Measurements from ENCODE around the gene GPR4.
"Not testable (repeated sequence)": the region's sequence is repeated elsewhere in the genome, so short reads cannot be mapped to it uniquely, and the experiment has no call there.

Gene GPR4

DNA sequence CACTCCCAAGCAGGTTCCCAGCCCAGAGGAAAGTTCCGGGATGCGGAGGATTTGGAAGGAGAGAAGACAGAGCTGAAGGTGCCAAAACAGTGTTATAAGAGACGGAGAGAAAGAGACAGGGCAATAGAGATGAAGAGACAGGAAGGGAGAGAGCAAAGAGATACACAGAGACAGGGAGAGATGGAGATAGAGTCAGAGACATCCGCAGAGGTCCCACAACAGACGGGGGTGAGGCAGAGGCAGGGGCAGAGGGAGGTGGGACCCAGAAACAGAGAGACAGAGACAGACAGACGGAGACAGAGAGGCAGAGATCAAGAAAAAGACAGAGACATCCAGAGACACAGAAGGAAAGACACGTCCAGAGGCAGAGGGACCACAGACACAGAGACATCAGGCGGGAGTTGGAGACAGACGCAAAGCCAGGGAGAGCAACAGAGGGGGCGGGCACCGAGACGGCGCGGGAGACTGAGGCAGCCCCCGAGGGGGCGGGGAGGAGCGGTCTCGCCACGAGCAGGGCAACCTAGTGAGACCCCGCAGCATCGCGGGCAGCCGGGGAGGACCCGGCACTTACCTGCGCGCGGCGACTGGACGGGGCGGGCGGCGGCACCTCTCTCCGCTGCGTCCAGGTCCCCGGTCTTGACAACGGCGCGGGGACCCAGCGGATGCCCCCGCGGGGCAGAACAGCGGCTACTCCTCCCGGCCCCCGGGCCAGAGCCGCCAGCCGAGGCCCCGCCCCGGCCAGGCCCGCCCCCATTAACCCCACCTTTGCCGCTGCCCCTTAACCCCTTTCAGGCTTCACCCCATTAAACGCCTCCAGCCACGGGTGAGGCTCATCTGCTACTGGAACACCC, at the start of gene GPR4:
GPR4 (minus strand) TSS at position 689 of the 851 bp plus-strand sequence. CDS start 10,346 bp downstream, outside the sequence.
- DNase-seq (ENCODE audit: low read depth) = no peak

DNA sequence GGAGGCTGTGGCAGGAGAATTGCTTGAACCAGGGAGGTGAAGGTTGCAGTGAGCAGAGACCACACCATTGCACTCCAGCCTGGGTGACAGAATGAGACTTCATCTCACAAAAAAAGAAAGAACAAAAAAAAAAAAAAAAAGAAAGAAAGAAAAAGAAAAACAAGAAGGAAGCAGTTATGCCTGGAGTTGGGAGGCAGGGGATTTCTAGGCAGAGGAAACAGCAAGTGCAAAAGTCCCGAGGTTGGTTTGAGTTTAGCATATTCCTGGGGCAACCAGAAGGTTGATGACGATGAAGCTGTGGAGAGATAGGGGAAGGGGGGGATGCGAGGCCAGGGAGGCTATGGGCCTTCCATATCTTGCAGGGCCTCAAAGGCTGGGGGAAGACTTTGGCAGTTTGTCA, 48.7 kb upstream of the GPR4 start:
- no peak for DNase-seq (ENCODE audit: low read depth)

DNA sequence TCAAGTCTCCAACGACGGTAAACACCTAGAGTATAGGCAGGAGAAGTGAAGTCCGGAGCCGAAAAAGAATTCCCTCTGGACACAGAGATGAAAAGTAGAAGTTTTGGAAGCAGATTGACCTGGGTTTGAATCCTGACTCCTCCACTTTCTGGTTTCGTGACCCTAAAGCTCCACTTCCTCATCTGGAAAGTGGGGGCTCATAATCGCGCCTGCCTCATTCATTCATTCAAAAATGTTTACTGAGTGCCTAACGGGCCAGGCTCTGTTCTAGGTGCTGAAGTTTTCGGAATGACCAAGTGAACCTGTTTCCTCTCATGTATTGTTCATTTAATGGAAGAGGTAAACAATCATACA, 44.3 kb upstream of the GPR4 start:
- DNase-seq (ENCODE audit: low read depth) = no peak

DNA sequence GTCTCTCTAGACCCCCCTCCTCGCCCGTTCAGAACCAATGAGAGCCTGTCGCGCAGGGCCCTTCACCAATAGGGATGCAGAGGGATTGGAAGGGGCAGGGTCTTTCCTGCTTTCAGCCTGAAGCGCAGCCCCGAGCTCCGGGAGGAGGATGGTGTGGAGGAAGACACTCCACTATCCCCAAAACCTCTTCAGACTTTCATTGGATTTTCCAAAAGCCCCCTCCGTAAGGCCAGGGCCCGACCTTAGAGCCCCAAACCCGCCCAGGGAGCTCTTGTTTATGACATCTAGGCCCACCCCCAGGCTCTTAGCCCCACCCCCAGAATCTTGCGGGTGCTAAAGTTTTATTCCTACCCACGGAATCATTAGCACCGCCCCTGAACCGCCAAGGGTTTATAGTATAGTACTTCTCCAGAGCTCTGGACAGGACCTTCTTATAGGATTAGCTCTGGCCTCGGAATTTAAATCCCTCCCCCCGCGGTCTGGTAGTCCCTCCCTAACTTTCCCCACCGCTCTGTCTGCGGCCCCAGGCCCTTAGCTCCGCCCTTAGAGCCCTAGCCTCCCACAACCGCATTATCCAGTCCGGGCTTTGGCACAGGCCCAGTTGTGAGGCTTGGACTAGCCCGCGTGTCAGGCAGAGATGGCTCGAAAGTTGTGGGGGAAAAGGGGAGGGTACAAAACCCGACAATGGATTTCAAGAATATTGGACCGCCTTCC, 43.8 kb upstream of the GPR4 start:
- peak; percentile 60 for DNase-seq (ENCODE audit: low read depth)

DNA sequence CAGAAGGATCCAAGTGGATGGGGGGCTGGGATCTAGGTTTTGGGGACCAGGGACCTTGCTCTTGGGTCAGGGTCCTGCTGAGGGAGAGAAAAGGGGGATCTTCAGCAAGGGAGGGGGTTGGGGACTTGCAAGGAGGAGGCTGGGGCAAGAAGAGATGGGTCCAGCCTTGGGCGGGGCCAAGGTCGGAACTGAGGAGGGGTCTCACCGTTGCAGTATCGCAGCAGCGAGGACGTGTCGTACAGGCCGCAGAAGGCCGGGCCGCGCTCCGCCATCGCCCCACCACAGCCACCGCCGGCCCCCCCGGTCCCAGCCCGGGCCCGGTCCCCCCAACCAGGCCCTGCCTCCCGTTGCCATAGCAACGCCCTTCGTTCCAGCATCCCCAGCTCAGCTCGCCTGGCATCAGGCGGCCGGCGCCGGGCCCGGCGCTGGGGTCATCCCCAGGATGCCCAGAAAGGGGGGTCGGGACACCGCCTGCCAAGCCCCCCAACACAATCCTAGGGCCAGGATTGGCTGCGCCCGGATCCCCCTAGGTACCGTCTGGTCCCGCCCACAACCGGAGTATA, 43.1 kb upstream of the GPR4 start:
- DNase-seq (ENCODE audit: low read depth) = no peak

DNA sequence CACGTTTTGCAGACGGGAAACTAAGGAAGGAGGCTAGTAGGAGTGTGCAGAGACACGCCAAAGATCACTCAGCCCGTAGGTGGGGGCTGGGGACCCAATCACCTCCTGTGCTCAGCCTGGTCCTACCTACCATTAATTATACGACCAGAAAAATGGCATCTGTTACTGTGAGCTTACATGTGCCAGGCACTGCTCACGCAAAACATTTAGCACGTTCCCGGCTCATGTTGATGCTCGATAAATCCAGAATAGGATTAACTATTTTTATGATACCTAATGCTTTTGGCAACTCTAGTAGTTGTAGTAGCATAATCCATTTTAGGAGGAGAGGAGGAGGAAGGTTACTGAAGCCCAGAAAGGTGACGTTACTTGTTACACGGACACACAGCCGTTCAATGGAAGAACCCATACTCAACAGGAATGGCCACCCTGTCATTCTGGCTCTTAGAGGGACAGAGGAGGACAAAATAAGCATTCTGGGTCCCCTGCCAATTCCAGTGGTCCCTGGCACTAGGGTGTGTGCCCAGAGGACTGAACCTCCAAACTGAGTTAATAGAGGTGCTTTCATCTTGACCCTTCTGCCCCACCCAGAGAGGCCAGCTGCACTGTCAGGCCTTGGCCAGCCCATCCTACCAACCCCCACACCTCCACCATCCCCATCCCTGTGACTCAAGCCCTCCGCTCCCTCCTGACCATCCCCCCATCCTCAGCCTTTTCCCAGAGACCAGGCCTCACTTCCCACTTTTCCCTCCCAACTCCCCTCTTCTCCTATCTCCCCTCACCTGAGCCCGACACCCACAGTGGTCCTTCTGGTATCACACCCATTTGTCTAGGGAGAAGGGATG, 42.1 kb upstream of the GPR4 start:
- DNase-seq (ENCODE audit: low read depth) = no peak

DNA sequence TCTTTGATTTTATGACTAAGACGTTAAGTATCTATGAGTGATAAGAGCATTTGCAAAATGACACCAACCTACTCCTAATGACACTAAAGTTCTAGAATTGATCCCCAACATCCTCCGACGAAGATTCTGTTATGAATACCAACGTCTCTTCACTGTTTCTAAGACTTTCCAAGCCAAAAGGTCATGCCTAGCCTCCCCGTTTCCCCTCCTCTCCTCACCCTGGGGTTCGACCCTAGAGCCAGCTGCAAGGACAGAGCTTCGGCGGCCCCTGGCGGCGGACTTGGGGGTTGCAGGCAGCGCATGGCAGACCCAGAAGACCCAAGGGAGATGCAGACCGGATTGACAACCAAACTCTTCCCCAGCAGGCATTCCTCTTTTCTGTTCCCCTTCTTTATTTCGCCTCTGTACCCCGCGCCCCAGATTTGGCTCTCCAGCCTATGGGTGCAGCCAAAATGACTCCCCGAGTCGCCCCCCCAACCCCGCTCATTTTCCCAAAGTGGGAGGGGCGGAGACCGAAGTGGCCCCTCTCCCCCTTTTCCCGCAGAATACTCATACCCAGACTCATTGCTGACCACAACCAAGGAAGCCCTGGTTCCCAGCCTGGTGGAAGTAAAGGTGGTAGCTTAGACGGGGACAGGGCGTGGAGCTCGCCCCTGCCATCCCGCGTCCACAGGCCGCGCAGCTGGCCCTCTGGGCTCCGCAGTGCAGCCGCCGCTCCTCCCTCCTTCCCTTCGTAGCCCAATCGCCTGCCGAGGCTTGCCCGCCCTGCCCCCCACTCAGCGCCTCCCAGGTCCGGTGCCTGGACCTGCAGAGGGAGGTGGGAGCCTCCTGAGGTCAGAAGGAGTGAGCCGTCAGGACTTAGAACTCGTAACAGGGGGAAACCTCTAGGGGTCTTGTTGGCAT, 41.3 kb upstream of the GPR4 start:
- DNase-seq (ENCODE audit: low read depth) = peak; percentile 68

DNA sequence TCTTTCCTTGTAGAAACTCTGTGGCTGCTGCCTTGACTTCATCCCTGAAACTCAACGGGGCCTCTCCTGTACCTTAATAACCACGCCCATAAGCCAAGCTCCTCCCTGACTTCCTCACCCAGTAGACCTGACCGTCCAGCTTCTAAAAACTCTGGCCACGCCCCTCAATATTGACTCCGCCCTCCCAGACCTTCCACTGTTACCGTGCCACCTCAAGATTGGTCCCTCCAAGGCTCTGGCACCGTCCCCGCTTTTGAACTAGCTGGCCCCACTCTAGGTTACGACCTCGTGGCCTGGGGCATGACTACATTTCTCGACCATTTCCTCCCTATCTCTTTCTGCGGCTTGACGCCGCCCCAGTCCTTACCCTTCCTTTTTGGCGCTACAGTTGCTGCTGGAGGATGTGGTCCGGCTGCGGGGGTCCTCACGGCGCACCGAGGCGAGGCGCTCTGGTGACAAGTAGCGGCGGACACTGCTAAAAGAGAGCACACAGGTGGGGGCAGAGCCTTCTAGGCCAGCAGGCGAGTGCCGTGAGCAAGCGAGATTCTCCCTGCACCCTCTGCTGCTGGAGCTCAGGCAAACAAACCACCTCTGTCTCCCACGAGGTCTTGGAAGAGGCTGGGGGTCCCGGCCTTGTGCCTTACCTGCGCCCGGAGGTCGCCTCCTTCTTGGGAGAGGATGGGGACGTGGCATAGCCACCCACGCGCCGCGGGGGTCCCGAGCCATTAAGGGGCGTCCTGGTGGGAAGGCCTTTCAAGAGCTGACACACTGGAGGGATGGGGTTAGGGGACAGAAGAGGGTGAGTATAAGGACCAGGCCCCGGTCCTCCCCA, 39.5 kb upstream of the GPR4 start:
- DNase-seq (ENCODE audit: low read depth) = peak; percentile 96

DNA sequence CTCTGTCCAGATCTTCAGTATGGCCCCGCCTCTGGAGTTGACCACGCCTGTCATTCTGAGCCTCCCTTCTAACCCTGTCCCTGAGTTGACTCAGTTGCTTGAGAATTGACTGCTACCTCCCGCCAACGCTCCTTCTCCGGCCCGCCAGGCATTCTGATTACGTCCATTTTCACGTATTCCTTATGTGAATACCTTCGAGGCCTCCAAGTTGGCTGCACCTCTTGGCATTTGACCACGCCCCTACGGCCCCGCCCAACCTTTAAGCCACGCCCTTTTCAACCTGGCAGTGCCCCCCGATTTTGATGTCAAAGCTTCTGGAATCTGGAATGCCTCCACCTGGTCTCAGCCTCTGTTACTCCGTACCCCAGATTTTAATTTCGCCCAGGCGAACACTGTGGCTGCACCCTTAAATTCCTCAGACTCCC, 38.8 kb upstream of the GPR4 start:
- no peak for DNase-seq (ENCODE audit: low read depth)

DNA sequence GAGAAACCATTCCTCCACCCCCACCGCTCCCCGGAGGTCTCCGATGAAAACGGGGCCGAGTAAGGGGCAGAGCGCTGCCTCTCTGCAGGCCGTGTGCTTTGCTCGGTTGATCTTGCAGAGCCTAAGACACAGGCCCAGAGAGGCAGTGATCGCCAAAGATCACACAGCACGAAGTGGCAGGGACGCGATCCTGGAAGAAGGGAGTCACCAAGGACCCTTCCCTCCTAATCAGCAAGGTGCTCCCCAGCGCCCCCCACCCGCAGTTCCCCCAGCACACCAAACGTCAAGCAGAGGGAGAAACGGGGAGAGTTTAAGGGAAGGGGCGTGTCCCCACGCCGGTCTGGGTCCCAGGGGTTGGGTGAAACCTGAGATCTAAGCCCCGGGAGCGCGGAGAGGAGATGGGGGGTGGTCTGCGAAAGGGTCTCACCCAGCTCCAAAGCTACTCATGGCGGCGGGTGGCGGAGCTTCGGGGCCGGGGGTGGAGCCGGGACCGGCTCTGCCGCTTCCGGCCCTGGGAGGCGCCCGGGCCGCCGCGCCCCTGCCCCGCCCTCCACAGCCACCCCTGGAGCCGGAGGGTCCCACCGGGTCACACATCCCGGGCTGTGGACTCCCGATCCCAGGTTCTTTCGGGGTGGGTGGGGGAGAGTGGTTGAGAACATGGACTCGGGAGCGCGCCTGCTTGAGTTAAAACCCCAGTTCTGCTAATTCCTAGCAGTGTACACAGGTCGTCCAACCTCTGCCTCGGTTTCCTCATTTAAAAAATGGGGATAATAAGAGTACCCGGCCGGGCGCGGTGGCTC, 37.1 kb upstream of the GPR4 start, which contains the start of gene EML2:
EML2 (minus strand) TSS at position 468 of the 800 bp plus-strand sequence; CDS start at position 447, 21 bp downstream.
- DNase-seq (ENCODE audit: low read depth) = no peak

DNA sequence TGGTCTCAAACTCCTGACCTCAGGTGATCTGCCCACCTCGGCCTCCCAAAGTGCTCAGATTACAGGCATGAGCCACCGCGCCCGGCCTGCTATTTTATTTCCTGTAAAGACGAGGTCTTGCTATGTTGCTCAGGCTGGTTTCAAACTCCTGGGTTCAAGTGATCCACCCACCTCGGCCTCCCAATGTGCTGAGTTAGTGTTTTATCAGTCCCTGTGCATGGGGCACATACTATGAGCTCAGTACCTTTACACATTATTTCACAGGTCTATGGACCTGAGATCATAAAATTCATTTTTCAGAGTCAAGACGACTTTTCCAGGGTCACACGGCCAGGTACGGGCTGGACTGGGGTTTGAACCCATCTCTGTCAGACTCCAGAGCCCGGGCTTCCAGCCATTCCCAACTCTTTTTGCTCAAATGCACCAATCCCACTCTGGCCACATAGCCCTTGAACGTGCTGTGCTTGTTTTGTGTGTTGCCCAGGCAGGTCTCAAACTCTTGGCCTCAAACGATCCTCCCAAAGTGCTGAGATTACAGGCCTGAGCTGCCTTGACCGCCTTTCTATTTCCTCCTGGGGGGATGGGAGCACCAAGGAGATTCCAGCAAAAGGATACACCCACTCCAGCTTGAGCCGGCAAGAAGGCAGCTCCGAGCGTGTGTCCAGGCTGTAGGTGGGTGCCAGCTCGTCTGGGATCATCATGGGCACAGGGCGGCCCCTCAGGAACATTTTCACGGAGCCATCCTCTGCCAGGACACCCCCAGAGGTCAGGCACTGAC, 36.1 kb upstream of the GPR4 start:
- no peak for DNase-seq (ENCODE audit: low read depth)

DNA sequence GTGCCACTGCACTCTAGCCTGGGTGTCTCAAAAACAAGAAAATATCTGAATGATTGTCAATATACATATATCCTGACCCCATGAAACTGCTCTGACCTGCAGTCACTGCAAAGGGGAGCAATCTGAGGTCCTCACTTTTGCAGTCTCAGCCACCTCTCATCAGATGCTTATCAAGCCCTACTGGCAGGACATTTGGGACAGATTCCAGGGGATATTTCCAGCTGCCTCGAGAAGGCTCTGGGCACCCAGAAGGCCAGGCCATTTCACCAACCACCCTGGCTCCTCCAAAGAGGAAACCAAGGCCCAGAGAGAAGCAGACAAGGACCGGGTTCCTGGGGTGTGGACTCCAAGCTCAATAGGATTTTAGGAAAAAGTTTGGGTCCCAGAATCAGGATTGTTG, 34.9 kb upstream of the GPR4 start:
- DNase-seq (ENCODE audit: low read depth) = no peak

DNA sequence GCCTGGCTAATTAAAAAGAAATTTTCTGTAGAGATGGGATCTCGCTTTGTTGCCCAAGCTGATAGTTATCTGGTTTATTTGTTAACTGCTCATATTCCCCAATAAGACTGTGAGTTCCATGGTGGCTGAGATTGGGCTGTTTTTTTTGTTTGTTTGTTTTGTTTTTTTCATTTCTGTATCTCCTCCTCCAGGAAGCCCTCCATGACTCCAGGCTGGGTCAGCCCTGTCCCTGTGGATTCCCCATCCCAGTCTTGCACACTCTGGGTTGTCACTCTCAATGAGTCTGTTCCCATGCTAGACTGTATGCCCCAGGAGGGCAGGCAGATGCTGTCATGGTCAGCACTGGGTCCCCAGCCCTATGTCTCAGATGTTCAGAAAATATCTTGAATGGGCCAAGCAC, 34.3 kb upstream of the GPR4 start:
- no peak for DNase-seq (ENCODE audit: low read depth)

DNA sequence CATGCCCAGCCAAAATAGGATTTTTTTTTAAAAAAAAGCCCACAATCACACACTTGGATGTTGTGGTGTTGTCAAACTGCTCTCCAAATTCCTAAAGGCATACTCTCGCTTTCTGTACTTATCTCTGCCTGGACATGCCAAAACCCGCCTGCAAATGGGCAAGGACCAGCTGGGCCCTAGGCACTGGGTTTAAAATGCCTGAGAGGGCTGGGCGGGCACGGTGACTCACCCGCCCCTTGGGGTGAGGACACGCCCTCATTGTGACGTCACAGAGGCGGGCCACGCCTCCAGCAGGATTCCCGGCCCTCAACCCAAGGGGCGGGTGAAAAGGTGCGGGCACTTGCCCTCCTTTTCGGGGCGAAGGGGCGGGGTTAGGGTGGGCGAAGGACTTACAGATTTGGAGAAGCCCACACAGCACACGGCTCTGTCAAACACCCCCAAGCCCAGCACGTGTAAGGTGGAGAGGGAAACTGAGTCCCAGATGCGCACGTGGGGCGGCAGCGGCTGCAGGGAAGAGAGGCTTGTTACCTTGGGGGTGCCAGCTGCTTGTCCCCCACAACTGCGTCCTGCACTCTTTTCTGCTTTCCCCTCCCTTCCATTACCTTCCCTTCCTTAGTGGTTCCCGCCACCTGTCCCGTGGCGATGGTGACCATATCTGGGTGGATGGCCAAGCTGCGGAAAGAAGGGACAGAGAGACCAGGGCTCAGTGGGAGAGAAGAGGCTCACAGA, 30.6 kb upstream of the GPR4 start:
- peak; percentile 80 for DNase-seq (ENCODE audit: low read depth)

DNA sequence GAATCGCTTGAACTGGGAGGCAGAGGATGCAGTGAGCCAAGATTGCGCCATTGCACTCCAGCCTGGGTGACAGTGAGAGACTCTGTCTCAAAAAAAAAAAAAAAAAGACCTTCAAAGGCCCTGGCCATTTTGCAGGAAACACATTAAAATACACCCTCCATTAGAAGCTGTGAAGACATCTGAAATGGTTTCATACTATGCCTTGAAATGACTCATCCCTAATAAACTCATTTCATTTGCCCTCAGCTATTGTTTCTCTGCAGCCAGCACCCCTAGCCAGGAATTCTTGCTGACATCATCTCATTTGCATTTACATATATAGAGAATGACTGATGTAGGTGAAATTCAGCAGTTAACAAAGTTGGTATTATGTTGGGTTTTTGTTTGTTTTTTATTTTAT, 28.5 kb upstream of the GPR4 start:
- DNase-seq (ENCODE audit: low read depth) = peak; percentile 98

DNA sequence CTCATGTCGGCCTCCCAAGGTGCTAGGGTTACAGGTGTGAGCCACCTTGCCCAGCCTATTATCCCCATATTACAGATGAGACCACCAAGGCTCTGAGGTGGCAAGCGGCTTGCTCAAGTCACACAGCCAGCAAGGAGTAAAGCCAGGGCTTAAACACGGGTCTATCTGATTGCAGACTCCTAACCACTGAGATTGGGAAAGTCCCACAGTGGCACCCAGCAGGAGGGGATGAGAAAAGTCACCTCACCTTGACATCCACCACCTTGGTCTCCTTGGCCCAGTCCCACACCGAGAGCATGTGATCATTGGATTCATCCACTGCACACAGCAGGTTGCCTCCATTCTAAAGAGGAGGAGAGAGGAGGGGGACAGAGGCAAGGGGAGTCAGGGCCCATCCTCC, 27.7 kb upstream of the GPR4 start:
- DNase-seq (ENCODE audit: low read depth) = no peak

DNA sequence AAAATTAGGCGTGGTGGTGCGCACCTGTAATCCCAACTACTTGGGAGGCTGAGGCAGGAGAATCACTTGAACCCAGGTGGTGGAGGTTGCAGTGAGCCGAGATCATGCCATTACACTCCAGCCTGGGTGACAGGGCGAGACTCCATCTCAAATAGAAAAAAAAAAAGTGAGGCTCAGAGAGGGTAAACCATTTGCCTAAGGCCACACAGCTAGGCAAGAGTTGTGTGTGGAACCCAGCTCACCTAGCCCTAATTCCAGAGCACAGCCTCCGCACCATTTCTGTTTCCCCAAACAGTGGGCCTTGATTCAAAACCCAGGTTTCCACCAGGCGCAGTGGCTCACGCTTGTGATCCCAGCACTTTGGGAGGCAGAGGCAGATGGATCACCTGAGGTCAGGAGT, 26.2 kb upstream of the GPR4 start:
- not testable (repeated sequence) for DNase-seq (ENCODE audit: low read depth)

DNA sequence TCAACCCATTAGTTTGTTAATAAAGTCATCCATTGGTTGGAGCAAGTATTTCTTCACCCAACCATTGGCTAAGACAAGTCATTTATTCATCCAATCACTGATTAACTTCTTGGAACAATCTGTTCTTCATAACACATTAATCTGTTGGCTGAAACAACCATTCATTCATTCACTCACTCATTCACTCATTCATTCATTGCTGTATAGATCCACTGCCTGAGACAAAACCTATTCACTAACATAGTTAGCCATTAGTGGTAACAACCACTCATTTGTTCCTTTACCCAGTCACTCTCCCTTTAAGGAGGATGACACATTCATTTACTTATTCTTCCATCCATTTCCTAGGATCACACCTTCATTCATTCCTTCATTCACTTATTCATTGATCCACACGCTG, 22.0 kb upstream of the GPR4 start:
- no peak for DNase-seq (ENCODE audit: low read depth)
